PC-9 (cell line): ENCODE data around the gene MKRN3. TPM values are rescaled to one million over a fixed set of nuclear protein-coding genes. Genes with fewer than 3 reads are reported as not detected.
"Not testable (repeated sequence)": the region's sequence is repeated elsewhere in the genome, so short reads cannot be mapped to it uniquely, and the experiment has no call there.

Experiments used
- BruUV-seq: library from RNA; stranded (reverse); fragments of 400-500 nt; replicated peaks from 2 replicates; lab custom pipeline; 2021; lab: Mats Ljungman, UMichigan
- CTCF ChIA-PET: fragments of 300-600 bp; sonication (Branson Sonifier 250); formaldehyde crosslinking; loops from one replicate; lab custom pipeline; 2022; ENCODE audit warnings: antibody characterized with exemption; lab: Charles Lee
- POLR2A ChIA-PET: fragments of 300-600 bp; sonication (Branson Sonifier 250); formaldehyde crosslinking; loops from one replicate; lab custom pipeline; 2022; ENCODE audit warnings: antibody characterized with exemption; ENCODE audit not compliant: unreplicated experiment; lab: Charles Lee
- DNase-seq, 2 experiments: peaks; one replicate each; pipeline versions ENCODE4 v3.0.0 to v3.0.0-alpha.2; 2015 to 2022; ENCODE audit warnings: mixed read lengths in 1 of 2
- H2AFZ ChIP-seq: fragments of 200-600 bp; sonication (generic); 2 replicates; pipeline ENCODE4 v1.8.1; 2017; ENCODE audit warnings: antibody characterized with exemption
- H3F3A ChIP-seq: fragments of 200-600 bp; sonication (generic); 2 replicates; pipeline ENCODE4 v1.8.1; 2017; ENCODE audit warnings: antibody characterized with exemption, mild to moderate bottlenecking, low read depth; ENCODE audit not compliant: insufficient read depth
- H3K27ac ChIP-seq: fragments of 200-600 bp; sonication (generic); 2 replicates; pipeline ENCODE4 v1.6.1; 2016; ENCODE audit warnings: mixed run types
- H3K27me3 ChIP-seq: fragments of 200-600 bp; sonication (generic); 2 replicates; pipeline ENCODE4 v1.6.1; 2016; ENCODE audit warnings: low read depth, mixed run types; ENCODE audit not compliant: insufficient read depth
- H3K36me3 ChIP-seq: fragments of 200-600 bp; sonication (generic); 2 replicates; pipeline ENCODE4 v1.6.1; 2016; ENCODE audit warnings: low read depth, mixed run types
- H3K4me1 ChIP-seq: fragments of 200-600 bp; sonication (generic); replicated peaks from 2 replicates; pipeline ENCODE4 v1.6.1; 2016; ENCODE audit warnings: mixed run types; ENCODE audit not compliant: insufficient read depth
- H3K4me2 ChIP-seq: fragments of 200-600 bp; sonication (generic); 2 replicates; pipeline ENCODE4 v1.6.1; 2017; ENCODE audit warnings: mixed run types
- H3K4me3 ChIP-seq: fragments of 200-600 bp; sonication (generic); 2 replicates; pipeline ENCODE4 v1.6.1; 2016; ENCODE audit warnings: mixed run types
- H3K79me2 ChIP-seq: fragments of 200-600 bp; sonication (generic); 2 replicates; pipeline ENCODE4 v1.6.1; 2017; ENCODE audit warnings: low read depth, mixed run types
- H3K9me2 ChIP-seq: fragments of 200-600 bp; sonication (generic); 2 replicates; pipeline ENCODE4 v1.8.1; 2017; ENCODE audit warnings: mild to moderate bottlenecking; ENCODE audit not compliant: insufficient read depth
- H3K9me3 ChIP-seq: fragments of 200-600 bp; sonication (generic); 2 replicates; pipeline ENCODE4 v1.8.1; 2016; ENCODE audit warnings: low read depth; ENCODE audit not compliant: insufficient read depth
- H4K20me1 ChIP-seq: fragments of 200-600 bp; sonication (generic); 2 replicates; pipeline ENCODE4 v1.8.1; 2017; ENCODE audit not compliant: insufficient read depth
- EZH2 ChIP-seq: fragments of 200-600 bp; sonication (generic); IDR thresholded peaks from 2 replicates; pipeline ENCODE4 v1.8.0; 2017; ENCODE audit warnings: antibody characterized with exemption, low read depth
- intact Hi-C: fragments of 100-400 bp; cut with micrococcal nuclease; formaldehyde crosslinking; loops from one replicate; pipeline ENCODE4 v1.10.0; 2022; ENCODE audit not compliant: unreplicated experiment
- total RNA-seq: library from RNA; stranded (reverse); gene quantifications from 2 replicates; pipeline ENCODE4 v1.2.3, GENCODE V29; 2021
- TF ChIP-seq, protein P1 (sequence below): fragments of 200-600 bp; sonication (generic); conservative IDR thresholded peaks from 2 replicates; pipeline ENCODE4 v1.6.1; 2017; ENCODE audit warnings: mixed run types, antibody characterized with exemption, mild to moderate bottlenecking, moderate library complexity

Gene MKRN3
- total RNA-seq, 1 experiment from 2014 or later: 26.1 TPM

DNA sequence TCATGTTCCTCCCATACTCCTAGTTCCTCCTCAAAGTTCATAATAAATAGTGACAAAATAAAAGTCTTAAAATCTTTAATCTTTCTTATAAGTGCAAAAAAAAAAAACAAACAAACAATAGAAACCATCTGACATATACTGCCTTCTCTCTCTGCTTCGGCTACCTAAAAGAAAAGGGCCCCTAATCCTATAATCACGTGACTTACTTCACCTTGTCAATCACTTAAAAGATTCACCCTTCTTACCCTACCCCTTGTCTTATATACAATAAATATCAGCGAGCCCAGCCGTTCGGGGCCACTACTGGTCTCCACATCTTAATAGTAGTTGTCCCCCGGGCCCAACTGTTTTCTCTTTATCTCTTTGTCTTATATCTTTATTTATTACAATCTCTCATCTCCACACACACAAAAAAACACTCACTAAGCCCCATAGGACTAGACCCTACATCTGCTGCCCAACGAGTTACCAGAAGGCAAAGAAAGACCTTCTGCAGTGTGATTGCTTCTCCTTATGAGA lies 28.8 kb downstream of the MKRN3 start:
- BruUV-seq: no TSS peak
- H3K27me3 ChIP-seq: no peaks in the 10 kb centered on the region
- no peaks in the 10 kb centered on the region for H3F3A ChIP-seq
- no peaks in the 10 kb centered on the region for H3K9me2 ChIP-seq
- H3K4me1 ChIP-seq: no peaks in the 10 kb centered on the region
- ChIA-PET CTCF (no interaction called here), POLR2A (interaction anchor here (0.6 kb wide), 1 partner anchor 25 kb away, joined by 8 read pairs; no protein-coding TSS in a partner anchor)
- H3K27ac ChIP-seq: no peak overlapping the region
- H3K4me2 ChIP-seq: no peak overlapping the region
- TF ChIP-seq, protein P1, sequence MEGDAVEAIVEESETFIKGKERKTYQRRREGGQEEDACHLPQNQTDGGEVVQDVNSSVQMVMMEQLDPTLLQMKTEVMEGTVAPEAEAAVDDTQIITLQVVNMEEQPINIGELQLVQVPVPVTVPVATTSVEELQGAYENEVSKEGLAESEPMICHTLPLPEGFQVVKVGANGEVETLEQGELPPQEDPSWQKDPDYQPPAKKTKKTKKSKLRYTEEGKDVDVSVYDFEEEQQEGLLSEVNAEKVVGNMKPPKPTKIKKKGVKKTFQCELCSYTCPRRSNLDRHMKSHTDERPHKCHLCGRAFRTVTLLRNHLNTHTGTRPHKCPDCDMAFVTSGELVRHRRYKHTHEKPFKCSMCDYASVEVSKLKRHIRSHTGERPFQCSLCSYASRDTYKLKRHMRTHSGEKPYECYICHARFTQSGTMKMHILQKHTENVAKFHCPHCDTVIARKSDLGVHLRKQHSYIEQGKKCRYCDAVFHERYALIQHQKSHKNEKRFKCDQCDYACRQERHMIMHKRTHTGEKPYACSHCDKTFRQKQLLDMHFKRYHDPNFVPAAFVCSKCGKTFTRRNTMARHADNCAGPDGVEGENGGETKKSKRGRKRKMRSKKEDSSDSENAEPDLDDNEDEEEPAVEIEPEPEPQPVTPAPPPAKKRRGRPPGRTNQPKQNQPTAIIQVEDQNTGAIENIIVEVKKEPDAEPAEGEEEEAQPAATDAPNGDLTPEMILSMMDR: no peak
- no peak for TF ChIP-seq EZH2
- H3K79me2 ChIP-seq: no peaks in the 10 kb centered on the region
- intact Hi-C loops: loop anchor here (10.0 kb wide), 1 partner anchor 60 kb away; no protein-coding TSS in a partner anchor
- no peaks in the 10 kb centered on the region for H3K9me3 ChIP-seq
- no peak overlapping the region for H3K4me3 ChIP-seq
- H4K20me1 ChIP-seq: no peaks in the 10 kb centered on the region
- no peak overlapping the region for H2AFZ ChIP-seq
- DNase-seq: no peak
- no peaks in the 10 kb centered on the region for H3K36me3 ChIP-seq

DNA sequence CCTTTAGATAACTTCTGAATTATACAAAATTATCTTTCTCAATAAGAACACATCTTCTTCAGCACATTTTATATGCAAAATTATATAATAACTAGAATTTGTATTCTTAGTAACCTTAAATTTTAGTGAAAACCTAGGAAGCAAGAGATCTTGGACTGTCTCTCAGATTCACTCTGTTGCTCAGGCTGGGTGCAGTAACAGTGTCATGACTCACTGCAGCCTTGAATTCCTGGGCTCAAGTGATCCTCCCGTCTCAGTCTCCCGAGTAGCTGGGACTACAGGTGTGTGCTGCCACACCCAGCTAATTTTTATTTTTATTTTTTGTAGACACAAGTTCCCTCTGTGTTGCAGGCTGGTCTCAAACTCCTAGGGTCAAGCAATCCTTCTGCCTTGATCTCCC lies 29.9 kb downstream of the MKRN3 start:
- H3K4me1 ChIP-seq: no peaks in the 10 kb centered on the region
- no peak overlapping the region for H3K4me3 ChIP-seq
- TF ChIP-seq, protein P1: no peak
- no peak for TF ChIP-seq EZH2
- H3K27ac ChIP-seq: no peak overlapping the region
- no peaks in the 10 kb centered on the region for H3K36me3 ChIP-seq
- H3K27me3 ChIP-seq: no peaks in the 10 kb centered on the region
- ChIA-PET CTCF (no interaction called here), POLR2A (no interaction called here)
- no peaks in the 10 kb centered on the region for H3F3A ChIP-seq
- no peaks in the 10 kb centered on the region for H3K79me2 ChIP-seq
- H4K20me1 ChIP-seq: no peaks in the 10 kb centered on the region
- no peaks in the 10 kb centered on the region for H3K9me2 ChIP-seq
- no peak overlapping the region for H2AFZ ChIP-seq
- DNase-seq: no peak
- H3K9me3 ChIP-seq: no peaks in the 10 kb centered on the region
- intact Hi-C loops: loop anchor here (10.0 kb wide), 1 partner anchor 61 kb away; no protein-coding TSS in a partner anchor
- no TSS peak for BruUV-seq
- no peak overlapping the region for H3K4me2 ChIP-seq

DNA sequence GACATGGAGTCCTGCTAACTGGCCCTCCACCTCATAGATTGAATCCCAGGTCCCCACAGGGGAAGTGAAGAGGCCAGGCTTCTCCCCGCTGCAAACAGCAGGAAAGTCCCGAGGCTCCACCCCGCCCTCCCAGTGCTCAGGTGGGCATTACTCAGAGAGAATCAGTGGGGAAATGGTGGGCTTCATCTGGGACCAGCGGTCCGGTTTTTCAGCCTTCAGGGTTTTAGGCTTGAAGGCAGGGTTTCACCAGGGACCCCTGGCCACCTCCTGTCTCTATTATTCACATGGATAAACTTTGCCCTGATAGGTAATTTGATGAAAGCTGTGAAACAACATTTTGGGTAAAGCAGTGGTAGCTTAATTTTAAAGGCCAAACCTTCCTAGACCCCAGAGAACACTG lies 31.3 kb downstream of the MKRN3 start:
- DNase-seq: no peak
- no peak overlapping the region for H3K27ac ChIP-seq
- H3K79me2 ChIP-seq: no peaks in the 10 kb centered on the region
- ChIA-PET POLR2A (no interaction called here), CTCF (no interaction called here)
- no peaks in the 10 kb centered on the region for H3K9me3 ChIP-seq
- no peaks in the 10 kb centered on the region for H3F3A ChIP-seq
- H3K27me3 ChIP-seq: no peaks in the 10 kb centered on the region
- H3K4me2 ChIP-seq: no peak overlapping the region
- TF ChIP-seq, protein P1: no peak
- BruUV-seq: no TSS peak
- H3K4me3 ChIP-seq: no peak overlapping the region
- intact Hi-C loops: loop anchor here (10.0 kb wide), 1 partner anchor 62 kb away; no protein-coding TSS in a partner anchor
- H2AFZ ChIP-seq: no peak overlapping the region
- H4K20me1 ChIP-seq: no peaks in the 10 kb centered on the region
- no peaks in the 10 kb centered on the region for H3K4me1 ChIP-seq
- no peaks in the 10 kb centered on the region for H3K36me3 ChIP-seq
- no peaks in the 10 kb centered on the region for H3K9me2 ChIP-seq

DNA sequence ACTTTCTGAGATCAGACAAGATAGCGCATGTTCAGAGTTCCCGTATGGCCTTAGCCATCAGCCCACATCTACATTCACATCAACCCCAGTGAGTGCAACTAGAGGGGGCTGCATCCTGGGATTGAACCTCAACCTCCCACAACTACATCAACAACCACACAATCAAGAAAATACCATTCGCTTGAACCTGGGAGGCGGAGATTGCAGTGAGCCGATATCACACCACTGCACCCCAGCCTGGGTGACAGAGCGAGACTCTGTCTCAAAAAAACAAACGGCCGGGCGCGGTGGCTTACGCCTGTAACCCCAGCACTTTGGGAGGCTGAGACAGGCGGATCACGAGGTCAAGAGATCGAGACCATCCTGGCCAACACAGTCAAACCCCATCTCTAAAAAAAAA lies 31.8 kb downstream of the MKRN3 start:
- H4K20me1 ChIP-seq, DNase-seq, H3K9me3 ChIP-seq, CTCF ChIA-PET, BruUV-seq, H3K27ac ChIP-seq, H3K4me1 ChIP-seq, H3F3A ChIP-seq, H3K9me2 ChIP-seq, H3K27me3 ChIP-seq, H3K79me2 ChIP-seq, H3K4me3 ChIP-seq, H3K4me2 ChIP-seq, H3K36me3 ChIP-seq, H2AFZ ChIP-seq, POLR2A ChIA-PET: not testable (repeated sequence)
- intact Hi-C loops: loop anchor here (10.0 kb wide), 1 partner anchor 62 kb away; no protein-coding TSS in a partner anchor
